Epidermal melanocyte (primary cell): ENCODE results near the gene MSH6.

Experiments used
- DNase-seq: peaks from one replicate; pipeline ENCODE4 v3.0.0; 2011; ENCODE audit warnings: low spot score; ENCODE audit not compliant: insufficient read length

MSH6 gene

DNA sequence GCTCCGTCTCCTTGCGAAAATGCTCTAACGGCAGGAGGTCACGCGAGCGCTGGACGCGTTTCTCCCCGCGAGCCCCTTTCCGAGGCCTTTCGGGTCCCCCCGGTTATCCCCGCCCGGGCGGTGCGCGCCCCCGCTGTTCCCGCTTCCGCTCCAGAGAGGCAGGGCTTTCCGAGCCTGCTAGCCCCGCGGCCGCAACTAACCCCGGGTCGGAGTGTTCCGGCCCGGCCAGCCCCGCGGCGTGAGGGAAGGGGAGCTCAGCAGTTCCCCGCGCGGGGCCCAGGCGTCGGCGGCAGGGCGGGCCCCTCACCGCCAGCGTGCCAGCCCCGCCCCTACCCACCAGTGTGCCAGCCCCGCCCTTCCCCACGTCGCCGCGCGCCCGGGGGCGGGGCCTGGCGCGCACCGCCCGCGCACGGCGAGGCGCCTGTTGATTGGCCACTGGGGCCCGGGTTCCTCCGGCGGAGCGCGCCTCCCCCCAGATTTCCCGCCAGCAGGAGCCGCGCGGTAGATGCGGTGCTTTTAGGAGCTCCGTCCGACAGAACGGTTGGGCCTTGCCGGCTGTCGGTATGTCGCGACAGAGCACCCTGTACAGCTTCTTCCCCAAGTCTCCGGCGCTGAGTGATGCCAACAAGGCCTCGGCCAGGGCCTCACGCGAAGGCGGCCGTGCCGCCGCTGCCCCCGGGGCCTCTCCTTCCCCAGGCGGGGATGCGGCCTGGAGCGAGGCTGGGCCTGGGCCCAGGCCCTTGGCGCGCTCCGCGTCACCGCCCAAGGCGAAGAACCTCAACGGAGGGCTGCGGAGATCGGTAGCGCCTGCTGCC lies at the start of gene MSH6:
TSS of gene MSH6 (plus strand) at position 475 of the 815 bp plus-strand sequence. CDS start at position 564, 89 bp downstream.
- DNase-seq = peak; percentile 92

DNA sequence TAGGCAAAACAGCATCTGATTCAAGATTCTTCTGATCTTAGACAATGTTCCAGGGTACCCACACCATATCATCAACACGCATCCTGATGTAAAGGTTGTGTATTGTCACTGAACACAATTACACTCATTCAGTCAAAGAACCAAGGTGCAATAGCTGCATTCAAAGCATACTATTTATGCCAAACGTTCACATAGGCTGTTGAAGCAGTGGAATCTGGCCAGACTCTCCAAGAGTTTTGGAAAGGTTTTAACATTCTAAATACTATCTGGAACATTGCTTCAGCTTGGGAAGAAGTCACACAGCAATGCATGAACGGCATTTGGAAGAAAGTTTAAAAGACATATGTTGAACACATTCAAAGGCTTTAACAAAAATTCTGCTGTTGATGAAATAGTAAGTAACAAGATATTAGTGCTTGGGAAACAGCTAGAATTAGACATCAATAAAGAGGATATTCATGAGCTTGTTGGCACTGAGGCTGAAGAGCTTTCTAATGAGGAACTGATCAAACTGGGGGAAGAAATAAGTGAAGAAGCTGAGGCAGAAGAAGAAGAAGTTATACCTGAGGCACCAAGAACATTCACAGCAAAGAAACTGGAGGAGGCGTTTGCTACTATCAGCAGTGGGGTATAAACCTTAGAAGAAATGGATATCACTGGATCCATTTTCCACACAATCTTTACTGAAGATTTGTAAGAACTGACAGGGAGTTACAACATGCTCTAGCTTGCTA lies 47.6 kb upstream of the MSH6 start:
- DNase-seq = no peak

DNA sequence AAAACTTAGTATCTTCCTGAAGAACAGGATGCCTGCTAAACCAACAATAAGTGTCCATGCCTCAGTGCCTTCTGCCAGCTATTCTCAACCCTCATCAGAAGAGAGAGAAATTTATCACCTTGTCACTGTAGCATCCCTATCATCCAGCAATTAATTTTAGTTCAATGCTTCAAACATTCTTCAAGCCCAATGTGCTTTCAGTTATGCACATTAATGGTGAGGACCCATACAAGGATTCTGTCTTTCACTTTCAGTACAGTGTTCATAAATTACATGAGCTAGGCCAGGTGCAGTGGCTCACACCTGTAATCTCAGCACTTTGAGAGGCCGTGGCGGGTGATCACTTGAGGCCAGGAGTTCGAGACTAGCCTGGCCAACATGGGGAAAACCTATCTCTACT lies 47.0 kb upstream of the MSH6 start:
- DNase-seq = no peak

DNA sequence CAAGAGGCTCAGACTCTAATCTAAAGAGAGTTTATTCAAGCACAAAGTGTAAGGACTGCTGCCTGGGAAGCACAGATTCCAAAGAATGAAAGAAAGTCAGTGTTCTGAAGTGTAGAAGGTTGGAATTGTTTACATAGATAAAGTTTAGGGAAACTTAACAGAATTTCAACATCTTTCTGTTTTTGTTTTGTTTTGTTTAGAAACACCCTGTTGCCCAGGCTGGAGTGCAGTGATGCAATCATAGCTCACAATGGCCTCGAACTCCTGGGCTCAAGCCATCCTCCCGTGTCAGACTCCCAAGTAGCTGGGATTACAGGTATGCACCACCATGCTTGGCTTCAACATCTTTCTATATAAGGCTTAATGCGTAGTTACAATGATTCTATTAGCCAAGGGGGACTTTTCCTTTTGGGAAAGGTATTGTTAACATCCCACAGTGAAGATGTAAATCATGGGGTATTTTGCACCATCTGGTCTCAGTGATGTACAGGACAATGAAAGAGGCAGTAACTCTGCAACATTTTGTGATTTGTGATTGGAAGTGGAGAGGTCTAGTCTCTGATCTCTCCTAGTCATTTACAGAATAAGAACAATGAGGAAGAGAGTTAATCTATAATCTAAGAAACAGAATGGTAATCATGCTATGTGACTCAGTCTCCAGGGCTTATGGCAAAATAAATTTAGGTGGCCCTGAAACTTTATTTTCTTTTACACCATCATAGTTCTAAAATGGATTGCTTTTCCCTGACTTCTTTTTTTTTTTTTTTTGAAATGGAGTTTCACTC lies 45.6 kb upstream of the MSH6 start:
- no peak for DNase-seq

DNA sequence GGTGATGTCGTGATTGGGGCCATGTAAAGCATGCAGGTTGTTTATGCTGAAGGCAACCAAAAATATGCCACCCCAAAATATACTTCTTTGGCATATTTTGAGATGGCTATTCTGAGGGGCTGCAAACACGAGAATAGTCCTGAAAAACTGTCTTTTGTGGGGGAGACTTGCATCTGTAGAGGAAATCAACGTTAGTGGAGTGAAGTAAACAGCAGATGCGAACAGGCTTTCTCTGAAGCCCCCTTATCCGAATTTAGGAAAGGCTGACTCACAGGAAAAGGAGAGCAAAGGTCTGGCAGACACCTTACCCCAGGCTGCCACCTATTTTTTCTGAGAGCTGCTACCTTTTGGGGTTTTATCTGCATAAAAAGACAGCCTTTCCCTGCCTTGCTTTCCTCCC lies 44.6 kb upstream of the MSH6 start:
- DNase-seq = no peak

DNA sequence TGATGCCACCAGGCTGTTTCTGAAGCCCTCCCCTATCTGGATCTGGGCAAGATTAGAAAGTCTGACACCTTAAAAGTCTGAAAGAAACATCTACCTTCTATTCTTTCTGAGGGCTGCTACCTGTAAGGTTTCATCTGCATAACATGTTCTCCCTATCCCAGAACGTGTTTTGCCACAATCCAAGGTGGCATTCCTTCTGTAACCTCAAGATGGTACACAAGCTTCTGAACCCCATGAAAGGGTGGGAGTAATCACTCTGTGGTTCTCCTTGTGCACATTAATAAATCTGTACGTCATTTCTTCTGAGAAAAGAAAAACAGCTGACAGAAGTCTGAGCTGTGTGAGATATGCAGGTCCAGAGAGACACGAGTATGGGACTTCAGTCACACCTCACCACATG lies 41.8 kb upstream of the MSH6 start:
- no peak for DNase-seq

DNA sequence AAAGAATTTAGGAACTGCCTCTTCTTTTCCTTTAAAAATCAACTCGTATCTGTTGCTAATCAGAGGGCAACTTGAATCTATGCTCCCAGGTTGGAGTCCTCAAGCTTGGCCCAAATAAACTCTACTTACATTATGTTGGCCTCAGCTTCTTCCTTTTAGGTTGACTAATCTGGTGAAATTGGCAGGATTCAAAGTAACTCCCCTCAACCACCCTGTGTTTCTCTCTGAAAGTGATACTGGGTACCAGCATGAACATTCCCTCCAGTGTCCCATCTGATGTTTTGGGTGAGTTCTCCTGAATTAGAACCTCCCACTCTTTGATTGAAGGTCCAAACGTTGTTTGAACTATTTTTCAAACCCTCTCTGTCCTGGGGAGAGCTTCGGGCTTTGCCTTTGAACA lies 41.3 kb upstream of the MSH6 start:
- no peak for DNase-seq

GRCh38 chr2:47744074-47744473 lies 38.9 kb upstream of the MSH6 start:
- no peak for DNase-seq

- DNase-seq = no peak
Observed at GRCh38 chr2:47747878-47748277, 35.1 kb upstream of the MSH6 start.

DNA sequence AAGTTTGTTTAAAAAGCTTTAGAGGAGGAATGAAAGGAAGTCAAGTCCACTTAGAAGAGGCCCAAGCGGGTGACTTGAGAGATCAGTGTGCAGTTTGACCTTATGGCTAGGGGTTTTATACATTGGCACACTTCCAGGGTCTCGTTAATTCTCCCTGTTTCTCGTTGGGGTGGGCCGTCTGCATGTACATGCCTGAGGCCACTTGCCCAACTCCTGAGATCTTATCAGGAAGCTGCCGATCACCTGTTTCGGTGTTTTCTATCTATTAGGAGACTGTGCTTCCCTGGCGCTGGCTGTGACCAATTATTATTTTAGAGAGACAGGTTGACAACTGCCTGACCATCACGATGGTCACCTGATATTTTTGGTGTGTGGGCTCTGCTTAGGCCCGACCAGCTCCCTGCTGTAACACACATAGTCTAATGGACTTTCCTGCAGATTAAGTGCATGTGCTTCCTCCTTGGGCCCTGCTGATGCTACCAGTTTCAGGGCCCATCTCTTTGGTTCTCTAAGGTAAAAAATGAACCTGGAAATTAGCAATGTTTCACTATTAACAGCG lies 31.0 kb upstream of the MSH6 start:
- no peak for DNase-seq

GRCh38 chr2:47767497-47767844 lies 15.5 kb upstream of the MSH6 start:
- DNase-seq = no peak

DNA sequence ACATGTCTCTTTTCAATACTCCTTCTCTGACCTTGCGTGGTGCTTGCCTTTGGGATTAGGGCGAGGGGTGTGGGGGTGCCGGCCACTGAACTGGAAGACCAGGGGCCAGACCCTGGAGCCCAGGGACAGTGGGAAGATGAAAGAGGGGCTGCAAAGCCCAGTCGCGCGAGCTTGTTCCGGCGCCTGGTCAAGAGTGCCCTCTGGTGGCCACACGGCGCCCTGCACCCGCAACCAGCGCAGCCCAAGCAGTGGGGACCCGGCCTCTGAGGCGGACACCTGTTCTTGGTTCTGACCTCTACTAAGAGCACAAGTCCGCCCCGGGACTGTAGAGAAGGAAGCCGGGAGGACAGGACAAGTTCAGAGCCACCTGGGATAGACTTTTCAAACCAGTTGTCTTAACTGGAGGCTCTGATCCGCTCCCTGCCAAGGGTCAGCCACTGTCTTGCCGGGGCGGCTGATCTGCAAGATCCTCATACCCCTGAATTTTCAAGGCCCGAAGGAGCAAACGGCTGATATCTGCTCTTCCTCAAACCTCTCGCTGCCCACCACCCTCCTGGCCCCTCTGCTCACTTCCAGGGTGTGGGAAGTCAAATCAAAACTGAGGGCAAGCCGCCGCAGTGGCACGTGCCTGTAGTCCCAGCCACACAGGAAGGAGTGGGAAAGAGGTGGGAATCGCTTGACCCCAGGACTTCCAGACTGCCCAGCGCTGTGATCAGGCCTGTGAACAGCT lies 14.9 kb upstream of the MSH6 start:
- no peak for DNase-seq

DNA sequence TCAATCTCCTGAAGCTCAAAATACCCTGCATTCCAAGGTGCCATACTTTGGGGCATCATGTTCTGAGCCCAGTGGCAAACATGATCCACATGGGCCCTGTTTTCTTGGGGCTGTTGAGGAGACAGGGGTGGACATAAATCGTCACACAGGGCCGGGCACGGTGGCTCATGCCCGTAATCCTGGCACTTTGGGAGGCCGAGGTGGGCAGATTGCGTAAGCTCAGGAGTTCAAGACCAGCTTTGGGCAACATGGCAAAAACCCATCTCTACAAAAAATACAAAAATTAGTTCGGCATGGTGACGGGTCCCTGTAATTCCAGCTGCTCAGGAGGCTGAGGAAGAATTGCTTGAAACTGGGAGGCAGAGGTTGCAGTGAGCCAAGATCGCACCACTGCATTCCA lies 13.6 kb upstream of the MSH6 start:
- no peak for DNase-seq

DNA sequence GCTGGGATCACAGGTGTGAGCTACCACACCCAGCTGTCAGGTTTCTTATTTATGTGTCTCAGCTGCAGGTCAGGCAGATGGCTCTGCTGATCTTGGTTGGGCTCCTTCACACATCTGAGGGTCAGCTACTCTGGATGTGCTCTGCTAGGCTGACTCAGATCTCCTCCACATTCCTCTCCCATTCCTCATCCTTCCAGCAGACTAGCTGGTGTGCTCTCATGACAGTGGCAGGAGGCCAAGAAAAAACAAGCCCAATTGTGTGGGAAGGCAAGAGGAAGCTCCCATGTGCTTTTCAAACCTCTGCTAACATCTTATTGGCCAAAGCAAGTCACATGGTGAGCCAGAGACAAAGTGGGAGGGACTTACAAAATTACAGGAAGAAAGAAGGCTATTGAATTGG lies 11.7 kb upstream of the MSH6 start:
- DNase-seq = no peak

GRCh38 chr2:47772343-47772742 lies 10.6 kb upstream of the MSH6 start:
- DNase-seq = no peak

DNA sequence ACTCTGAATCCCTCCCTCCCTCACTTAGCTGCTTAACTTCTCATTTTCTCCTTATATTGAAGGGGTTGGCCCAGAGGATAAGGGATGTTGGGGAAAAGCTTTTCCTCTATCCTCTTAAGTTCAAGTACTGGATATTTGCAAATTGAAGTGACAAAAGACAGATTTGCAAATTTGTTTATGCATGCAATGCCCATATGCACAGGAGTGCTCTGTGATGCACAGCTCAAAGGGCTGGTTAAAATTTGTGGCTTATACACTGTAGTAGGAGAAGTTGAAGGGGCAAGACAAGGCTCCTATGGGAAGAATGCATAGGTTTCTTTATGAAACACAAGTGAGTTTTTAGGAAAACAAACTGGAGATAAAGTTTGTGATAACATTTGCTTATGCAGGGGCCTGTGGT lies 8.4 kb upstream of the MSH6 start:
- no peak for DNase-seq

- DNase-seq = no peak
Observed at GRCh38 chr2:47777277-47777937, 5.5 kb upstream of the MSH6 start.

- no peak for DNase-seq
Observed at GRCh38 chr2:47778698-47779425, 4.1 kb upstream of the MSH6 start.

DNA sequence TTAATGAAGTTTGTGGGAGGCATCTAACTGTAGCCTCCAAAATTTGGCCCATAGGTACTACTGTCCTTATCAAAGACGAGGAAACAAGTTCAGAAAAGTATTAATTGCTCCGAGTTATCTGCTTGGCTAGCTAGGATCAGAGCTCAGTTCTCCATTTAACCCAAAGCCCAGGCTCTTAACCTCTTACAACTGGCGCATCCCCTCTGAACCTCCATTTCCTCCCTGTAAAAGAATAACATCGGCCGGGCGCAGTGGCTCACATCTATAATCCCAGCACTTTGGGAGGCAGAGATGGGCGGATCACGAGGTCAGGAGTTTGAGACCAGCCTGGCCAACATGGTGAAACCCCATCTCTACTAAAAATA lies 3.5 kb upstream of the MSH6 start:
- DNase-seq = no peak

- DNase-seq = no peak
Observed at GRCh38 chr2:47782381-47782670, 619 bp upstream of the MSH6 start.
